ENCODE measurements around the gene AHNAK. TPM values are rescaled to one million over a fixed set of nuclear protein-coding genes. Genes with fewer than 3 reads are reported as not detected.
"Not testable (repeated sequence)": the region's sequence is repeated elsewhere in the genome, so short reads cannot be mapped to it uniquely, and the experiment has no call there.

The AHNAK gene
- polyA plus RNA-seq, 1 donor = 359 TPM

DNA sequence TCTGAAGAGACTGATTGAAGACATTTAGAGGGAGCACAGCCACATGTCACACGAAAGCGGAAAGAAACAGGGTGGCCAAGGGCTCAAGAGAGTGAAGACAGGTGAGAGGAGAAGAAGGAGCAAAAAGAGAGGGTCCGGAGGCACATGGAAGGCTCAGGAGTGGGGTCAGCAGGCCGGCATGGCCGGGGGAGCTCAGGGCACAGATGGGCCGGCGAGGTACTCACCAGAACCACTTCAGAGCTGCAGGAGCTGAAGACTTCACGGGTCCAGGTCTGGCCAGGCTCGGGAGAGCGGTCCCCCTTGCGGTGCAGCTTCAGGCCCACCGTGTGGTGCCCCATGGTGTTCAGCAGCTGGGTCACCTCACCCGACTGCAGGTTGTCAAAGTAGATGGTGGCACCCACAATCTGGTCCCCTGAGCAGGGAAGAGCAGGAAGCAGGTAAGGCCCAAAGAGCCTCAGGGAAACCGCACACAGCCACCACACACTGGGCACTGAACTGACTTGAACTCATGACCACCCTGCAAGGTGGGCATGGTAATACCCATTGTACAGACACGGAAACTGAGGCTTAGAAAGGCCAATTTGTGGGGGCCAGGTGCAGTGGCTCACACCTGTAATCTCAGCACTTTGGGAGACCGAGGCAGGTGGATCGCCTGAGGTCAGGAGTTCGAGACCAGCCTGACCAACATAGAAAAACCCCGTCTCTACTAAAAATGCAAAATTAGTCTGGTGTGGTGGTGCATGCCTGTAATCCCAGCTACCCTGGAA is 11.6 kb downstream of the AHNAK start:
- DNase-seq = no peak

DNA sequence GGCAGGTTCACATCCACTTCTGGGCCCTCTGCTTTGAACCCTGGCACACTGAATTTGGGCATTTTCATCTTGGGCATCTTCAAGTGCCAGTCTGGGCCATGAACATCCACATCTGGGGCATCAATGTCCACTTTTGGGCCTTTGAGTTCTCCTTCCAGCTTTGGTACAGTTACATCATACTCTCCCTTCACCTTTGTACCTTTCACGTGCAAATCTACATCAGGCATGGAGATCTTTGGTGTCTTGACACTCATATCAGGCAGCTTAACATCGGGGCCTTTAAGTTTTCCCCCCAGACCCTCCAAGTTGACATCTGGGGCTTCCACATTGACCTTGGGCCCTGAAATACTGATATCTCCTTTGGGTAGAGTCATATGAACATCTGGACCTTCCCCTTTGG is 14.5 kb downstream of the AHNAK start:
- no peak for DNase-seq

DNA sequence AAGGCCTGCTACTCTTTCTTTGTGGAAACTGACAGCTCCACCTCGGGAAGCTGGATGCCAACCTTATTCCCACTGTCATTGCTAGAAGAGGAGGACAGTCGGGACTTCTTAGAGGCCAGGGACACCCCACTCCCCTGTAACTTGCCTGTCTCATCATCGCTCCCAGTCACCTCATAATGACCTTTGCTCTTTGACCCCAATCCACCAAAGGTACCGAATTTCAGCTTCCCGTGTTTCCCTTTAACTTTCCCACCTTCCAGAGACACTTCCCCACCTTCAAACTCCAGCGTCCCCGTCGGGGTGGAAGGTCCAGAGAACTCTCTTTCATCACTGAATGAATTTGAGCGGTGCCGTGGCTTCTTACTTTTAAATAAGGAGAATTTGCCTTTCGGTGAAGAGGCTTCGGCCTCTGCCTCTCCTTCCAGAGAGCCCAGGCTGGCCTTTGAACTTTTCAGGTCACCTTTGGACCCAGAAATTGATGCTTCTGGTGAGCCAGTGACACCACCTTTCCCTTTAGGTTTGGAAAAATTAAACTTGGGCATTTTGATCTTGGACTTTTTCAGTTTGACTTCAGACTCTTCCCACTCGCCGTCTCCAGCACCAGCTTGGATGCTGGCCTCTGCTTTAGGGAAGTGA is 29.8 kb downstream of the AHNAK start:
- DNase-seq = no peak

DNA sequence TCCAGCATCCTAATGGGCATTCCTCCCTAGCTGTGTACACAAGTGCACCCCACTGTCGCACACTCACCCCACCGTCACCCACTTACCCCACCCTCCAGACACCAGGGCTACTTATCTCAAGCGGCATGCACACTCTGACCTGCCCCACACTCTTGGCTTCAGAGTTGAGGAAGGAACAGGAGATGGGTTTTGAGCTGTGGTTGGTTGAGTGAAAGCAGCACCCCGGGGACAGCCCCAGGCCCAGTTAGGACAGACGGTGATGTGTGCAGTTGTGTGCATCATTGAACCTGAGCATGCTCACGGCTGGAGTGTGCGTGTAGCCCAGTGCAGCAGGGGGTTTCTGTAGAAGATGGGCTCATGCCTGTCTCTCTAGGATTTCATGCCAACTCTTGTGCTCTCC is 32.5 kb downstream of the AHNAK start:
- DNase-seq = no peak

DNA sequence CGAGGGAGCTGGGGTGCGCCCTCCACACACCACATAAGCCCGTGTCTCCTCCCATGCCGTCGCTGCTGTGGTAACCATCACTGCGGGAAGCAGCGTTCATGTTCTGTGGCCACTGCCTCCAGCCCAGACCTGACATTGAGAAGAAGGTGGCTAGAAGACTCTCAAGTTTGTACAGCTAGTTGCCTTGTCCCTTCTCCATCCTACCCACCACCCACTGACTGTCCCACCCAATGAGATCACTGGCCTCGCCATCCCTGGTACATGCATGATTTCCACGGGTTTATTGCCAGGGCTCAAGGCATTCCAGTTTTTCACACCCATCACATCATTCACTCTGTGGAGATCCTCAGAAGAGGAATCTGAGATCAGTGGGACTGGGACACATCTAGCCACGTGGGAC is 33.0 kb downstream of the AHNAK start:
- DNase-seq = no peak

DNA sequence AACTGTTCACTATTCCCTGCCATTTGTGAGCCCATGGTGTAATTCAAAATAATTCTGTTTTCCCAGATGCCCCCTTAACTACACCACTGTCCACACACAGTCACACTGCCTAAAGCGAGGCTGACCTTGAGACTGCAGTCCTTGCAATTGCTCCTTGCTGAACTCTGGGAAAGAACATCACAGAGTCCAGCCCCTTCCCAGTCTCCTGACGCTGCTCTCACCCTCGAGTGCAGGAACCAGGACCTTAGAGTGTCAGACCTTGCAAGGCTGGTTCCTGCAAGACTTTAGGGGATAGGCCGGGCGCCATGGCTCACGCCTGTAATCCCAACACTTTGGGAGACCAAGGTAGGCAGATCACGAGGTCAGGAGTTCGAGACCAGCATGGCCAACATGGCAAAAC is 33.6 kb downstream of the AHNAK start:
- DNase-seq = no peak

DNA sequence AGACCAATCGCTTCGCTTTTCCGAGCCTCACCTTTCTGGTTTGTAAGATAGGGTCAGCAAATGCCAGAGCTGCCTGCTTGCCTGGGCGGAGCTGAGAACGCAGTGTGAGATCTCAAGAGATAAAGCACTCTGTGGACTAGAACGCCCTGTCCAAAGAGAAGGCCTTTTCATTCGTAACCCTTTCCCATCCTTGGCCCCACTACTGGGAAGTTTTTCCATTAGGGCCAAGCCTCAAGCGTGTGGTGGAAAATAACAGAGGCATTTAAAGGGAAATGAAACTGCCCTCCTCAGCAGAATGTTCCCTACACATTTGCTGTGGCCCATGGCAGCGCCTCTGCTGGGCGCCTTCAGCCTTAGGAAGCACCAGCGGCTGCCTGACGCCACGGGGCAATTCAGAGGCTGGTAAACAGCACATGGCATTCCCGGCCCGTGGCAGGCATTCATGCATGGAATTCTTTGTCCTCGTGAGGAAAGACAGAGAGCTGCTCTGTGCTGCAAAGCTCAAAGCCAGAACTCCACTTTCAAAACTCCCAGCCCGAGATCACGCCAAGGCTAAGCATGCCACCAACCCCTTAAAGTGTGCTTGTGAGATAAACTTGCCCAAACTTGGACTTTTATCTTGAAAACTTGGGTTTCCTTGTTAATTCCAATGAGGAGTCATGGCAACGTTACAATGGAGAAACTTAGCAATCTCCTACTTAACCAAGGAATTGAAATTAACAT is 38.1 kb downstream of the AHNAK start:
- DNase-seq = no peak

DNA sequence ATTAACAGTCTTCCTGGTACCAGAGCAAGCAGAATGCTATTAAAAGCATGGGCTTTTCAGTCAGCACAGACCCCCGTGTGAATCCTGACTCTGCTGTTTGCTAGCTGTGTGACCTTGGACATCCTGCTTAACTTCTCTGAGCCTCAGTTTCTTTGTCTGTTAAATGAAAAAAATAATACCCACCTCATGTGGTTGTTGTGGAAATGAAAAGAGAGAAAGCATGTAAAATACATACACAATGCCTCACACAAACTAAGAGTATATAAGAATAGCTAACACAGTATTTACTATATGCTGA is 39.5 kb downstream of the AHNAK start:
- no peak for DNase-seq

DNA sequence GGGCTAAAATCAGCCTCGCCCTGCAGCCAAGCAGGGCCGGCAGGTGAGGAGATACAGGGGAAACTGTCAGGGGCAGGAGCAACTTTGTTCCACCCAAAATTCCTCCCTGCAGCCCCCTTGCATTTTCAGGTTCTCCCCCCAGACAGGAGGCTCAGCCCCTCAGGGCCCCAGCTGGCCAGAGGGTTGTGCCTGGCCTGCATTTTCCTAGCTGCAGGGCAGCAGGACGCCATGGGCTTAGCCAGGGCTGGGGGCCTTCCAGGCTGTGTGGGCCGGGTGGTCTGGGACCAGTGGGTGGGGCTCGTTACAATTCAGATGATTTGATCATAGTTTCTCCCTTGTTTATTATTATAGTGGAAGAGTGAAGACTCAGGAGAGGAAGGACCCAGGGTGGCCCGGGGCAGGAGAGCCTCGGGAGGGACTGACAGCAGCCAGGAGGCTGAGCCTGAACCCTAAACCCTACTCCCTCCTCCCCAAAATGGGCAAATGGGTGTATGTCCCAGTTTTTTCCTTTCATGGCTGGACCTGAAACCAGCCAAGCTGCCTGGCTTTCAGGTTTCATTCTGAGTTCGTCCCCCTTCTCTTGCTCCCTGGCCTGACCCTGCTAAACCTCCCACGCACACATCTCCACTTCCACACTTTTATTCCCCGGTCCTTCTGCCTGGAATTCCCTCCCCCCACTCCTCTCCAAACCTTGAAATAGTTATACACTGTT is 40.0 kb downstream of the AHNAK start:
- DNase-seq = no peak

DNA sequence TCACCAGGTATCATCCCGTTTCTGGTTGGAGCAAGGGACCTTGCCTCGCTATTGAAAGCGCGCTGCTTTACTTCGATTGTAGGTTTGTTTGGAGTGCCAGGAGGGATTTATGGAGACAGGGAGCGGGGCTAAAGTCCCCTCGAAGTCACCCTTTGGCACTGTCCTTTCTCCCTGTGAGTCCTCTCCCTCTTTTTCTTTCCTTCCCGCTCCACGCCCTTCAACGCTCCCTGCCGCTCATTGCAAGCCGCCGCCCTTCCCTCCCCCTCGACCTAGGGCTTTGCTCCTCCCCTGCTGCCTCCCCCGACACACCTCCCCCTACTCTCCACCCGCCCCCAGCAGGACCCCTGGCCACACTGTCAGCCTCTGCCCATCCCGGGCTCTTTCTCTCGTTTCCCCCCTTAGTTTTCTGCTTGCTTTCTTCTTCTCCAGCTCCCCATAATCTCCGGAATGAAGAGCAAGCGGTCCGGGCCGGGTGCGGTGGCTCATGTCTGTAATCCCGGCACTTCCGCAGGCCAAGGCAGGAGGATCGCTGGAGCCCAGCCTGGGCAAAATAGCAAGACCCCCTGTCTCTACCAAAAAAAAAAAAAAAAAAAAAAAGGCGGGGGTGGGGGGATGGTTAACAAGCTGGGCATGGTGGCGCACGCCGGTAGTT is 41.0 kb downstream of the AHNAK start:
- no peak for DNase-seq

DNA sequence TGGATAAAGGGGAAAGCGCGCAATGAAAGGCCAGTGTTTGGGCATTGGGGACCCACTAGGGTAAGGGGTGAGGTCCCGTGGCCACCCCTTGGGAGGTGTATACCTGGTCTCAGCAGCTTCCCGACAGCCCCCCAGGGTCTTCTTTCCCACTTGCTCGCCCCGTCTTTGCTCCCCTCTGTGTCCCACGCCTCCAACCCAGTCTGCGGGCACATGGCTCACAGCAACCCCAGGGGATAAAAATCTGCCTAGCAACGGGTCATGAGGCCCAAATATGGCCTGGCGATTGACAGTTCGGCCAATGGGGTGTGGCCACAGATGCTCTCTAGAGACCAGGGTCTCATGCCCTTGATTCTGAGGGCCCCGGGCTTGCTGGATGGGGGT is 41.6 kb downstream of the AHNAK start:
- no peak for DNase-seq

DNA sequence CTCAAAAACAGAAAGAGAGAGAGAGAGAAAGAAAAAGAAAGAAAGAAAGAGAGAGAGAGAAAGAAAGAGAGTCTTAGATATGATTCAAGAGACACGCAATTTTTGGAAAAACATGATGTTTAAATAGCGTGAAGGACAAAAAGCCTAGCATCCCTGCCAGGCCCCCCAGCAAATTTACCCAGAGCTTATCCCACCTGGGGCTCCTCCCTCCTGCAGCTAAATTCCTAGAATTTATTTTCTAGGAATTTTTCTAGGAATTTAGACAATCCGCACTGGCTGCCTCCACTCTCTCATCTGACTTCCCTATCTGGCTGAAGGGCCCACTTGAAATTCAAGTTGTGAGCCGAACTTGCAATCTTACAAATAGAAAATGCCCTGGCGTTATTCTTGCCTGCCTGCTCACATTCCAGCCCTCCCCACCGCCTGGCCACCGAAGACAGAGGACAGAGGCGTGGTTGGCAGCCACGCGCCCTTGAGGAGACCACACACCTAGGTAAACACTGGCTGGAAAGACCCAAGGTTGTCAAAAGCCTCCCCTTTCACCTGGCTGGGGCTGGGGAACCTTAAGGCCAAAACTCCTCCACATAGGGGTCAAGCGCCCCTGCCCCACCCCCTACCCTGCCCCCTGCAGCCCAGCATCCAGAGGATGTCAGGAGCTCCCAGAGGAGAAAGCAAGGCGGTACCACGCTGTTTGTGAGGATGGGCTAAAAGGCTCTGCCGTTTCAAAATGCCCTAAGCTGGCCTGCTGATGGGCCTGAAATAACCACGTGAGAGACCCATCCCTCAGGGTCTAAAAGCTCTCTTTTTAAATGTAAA is 42.2 kb downstream of the AHNAK start:
- DNase-seq = no peak

DNA sequence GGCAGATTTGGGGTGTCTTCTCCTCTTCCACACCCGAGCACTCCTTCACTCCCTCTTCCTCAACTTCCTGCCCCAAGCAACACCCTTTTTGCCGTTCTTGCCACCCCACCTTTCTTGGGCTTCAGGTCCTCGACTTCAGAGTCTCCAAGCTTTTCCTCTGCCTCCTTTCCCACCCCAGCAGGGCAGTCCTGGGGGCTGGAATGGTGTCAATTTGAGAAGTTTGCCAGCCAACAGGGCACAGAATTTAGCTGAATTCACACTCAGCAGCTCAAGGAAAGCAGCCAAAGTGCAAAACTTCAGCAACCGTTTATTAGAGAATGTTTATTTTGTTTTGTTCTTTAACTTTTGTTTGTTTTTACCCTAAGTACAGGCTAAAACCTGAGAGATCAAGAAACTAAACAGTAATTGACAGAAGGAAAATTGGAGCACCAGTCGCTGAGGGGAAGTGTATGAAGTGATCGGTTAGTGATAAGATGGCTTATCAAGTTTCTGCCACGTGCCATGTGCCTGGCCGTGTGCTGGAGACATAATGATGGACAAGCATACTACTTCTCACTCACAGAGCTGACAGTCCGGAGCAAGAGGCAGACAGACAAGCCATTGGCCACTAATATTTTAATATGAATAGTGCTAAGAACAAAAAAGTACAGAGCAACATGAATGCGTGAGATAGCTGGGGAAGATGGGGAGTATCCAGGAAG is 44.4 kb downstream of the AHNAK start:
- DNase-seq = no peak

DNA sequence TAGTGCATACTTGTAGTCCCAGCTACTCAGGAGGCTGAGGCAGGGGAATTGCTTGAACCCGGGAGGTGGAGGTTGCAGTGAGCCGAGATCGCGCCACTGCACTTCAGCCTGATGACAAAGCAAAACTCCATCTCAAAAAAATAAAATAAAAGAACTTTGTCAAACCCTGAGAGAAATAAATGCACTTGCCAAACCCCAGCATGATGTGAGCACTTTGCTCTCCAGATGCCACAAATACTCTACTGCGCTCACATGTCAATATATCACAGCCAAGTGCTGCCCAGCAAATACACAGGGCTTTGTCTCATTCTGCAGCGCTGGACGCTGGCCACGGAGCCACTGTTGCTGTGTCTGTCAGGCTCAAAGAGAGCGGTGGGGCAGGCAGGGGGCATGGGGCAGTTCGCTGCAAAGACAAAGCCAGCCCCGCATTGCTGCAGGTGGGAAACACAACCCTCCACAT is 45.1 kb downstream of the AHNAK start:
- DNase-seq = no peak

DNA sequence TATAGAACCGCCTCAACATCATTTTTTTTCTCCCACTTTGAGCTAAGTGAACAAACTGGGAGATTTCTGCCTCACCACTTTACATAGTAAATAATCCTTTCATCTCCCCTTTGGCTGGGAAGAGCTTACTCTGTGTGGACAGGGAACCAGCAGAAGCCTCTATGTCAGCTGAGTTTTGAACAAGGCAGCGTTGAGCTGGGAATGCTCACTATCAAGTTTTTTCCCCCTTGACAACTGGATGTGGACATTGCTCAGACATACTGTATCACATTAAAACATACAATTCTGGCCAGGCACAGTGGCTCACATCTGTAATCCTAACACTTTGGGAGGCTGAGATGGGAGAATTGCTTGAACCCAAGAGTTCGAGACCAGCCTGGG is 46.0 kb downstream of the AHNAK start:
- no peak for DNase-seq

DNA sequence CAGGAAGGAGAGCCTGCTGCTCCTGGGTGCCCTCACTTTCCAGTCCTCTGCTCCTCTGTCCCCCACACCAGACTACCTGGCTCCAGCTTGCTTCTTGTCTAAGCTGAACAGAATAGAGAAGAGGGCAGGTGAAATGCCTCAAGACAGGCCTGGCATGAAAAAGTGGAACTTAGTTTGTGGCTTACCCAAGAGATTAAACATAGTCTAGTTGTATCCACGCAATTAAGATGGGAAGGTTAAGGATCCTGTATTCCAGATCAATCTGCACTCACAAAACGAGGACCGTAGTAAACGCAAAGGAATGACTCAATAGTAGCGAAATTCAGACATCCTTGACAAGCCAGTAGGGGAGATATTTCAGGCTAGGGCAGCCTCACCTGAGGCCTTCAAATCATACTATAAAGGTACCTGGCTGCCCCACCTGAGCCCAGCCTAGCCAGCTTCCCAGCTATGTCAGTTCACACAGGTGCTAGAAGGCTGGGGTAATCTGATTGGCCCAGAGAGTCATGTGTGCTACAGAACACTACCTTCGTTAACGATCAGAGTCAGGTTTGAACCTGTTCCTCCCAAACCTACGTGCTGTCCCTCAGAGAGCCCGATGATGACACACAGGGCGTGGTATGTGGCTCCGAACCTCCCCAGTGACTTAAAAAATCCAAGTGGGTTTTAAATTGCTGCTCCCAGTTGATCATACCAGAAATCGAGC is 46.5 kb downstream of the AHNAK start:
- no peak for DNase-seq

DNA sequence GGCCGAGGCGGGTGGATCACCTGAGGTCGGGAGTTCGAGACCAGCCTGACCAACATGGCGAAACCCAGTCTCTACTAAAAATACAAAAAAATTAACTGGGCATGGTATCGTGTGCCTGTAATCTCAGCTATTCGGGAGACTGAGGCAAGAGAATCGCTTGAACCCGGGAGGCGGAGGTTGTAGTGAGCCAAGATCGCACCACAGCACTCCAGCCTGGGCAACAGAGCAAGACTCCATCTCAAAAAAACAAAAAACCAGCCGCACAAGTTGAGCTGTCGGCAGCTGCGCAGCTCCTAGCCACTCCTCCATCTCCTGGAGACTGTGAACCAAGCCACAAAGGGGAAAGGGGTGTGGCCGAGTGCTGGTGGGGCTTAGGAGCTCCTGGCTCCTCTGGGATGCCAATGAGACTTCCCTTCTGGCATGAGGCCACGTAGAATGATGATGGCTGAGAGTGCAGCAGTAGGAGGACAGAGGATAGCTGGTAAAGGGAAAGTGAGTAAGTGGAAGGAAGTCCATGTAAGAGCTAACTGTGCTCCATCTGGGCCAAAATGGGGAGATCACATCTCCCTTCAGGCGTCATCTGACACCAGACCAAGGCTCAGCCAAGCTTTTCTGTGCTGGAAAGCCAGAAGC is 47.2 kb downstream of the AHNAK start:
- not testable (repeated sequence) for DNase-seq

DNA sequence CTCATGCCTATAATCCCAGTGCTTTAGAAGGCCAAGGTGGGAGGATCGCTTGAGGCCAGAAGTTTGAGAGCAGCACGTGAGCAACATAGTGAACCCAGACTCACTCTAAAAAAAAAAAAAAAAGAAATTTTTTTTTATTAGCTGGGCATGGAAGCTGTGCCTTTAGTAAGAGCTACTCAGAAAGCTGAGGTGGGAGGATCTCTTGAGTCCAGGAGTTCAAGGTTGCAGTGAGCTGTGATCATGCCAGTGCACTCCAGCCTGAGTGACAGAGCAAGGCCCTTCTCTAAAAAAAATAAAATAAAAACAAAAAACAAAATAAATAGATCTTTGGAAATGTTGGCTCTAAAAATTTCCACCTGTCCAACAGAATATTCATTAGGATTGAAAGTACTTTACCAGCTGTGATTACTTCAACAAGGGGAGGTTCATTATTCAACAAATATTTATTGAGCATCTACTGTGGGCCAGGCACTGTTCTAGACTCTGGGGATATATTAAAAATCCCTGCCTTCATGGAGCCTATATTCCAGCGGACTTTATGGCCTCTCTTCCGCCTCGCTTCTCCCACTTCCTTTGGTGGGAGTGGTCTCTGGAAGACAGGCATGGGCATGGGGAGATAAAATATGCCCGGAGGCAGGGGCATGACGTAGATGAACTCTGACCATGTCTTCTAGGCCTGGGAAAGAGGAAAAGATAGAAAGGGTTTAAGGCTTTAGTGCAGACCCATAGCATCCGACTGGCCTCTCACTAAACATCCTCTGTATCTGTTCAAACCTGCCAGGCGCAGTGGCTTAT is 47.9 kb downstream of the AHNAK start:
- no peak for DNase-seq

DNA sequence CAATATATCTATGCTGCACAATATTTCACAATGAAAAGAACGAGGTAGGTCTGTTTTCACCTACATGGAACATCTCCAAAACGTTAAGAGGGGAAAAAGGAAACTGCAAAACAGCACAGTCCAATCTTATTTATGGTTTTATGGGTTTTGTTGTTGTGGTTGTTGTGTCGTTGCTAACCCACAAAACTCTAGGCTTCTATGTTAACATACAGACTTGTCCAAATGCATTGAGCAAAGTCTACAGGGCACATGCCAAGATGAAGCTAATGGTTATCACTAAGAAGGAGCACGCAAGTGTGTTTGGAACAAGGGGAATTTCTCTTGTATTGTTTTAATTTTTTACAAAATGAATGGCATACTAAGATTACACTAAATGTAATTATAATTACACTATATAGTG is 48.6 kb downstream of the AHNAK start:
- DNase-seq = no peak

Data from hindlimb muscle (tissue), 1 donor.